K562 (cell line): Measurements from ENCODE around the gene TLCD5. TPM values are rescaled to one million over a fixed set of nuclear protein-coding genes. Genes with fewer than 3 reads are reported as not detected.

Source experiments
- E2F1 ChIP-seq: sonication (generic); formaldehyde crosslinking; IDR thresholded peaks from 2 replicates; pipeline ENCODE4 v1.8.1; 2023; ENCODE audit warnings: mild to moderate bottlenecking, missing genetic modification reagents, moderate library complexity
- GATAD2A ChIP-seq: fragments of 450-650 bp; IDR thresholded peaks from 2 replicates; pipeline ENCODE4 v1.6.1; 2017
- GATAD2B ChIP-seq: fragments of 450-650 bp; IDR thresholded peaks from 2 replicates; pipeline ENCODE4 v1.6.1; 2017; ENCODE audit warnings: mild to moderate bottlenecking, borderline replicate concordance
- MGA ChIP-seq: fragments of 450-650 bp; IDR thresholded peaks from 2 replicates; pipeline ENCODE4 v1.6.1; 2016; ENCODE audit warnings: mild to moderate bottlenecking, moderate library complexity
- PURB ChIP-seq: sonication (generic); formaldehyde crosslinking; IDR thresholded peaks from 2 replicates; pipeline ENCODE4 v1.9.0; 2021; ENCODE audit warnings: low read depth, mild to moderate bottlenecking, missing genetic modification reagents
- RFX5 ChIP-seq: IDR thresholded peaks from 2 replicates; pipeline ENCODE4 v1.6.1; 2011; ENCODE audit warnings: low read depth, mild to moderate bottlenecking, improper control_type of control experiment, low read length
- RHOXF2B ChIP-seq: fragments of 250-450 bp; sonication (Bioruptor Pico); conservative IDR thresholded peaks from 2 replicates; pipeline ENCODE4 v1.5.1; 2021
- TAF1 ChIP-seq: IDR thresholded peaks from 2 replicates; pipeline ENCODE4 v1.6.1; 2011; ENCODE audit warnings: mild to moderate bottlenecking, low read length, moderate library complexity; ENCODE audit not compliant: insufficient read depth, control insufficient read depth, severe bottlenecking; ENCODE audit errors: extremely low read depth
- ZC3H8 ChIP-seq: fragments of 450-650 bp; IDR thresholded peaks from 2 replicates; pipeline ENCODE4 v1.6.1; 2017
- ZNF282 ChIP-seq: sonication (generic); formaldehyde crosslinking; IDR thresholded peaks from 2 replicates; pipeline ENCODE4 v1.8.1; 2023; ENCODE audit warnings: missing genetic modification reagents
- polyA plus RNA-seq, 8 experiments: library from polyadenylated mRNA; depleted of rRNA in 4 of 8; stranded (reverse) in 5 of 8; unstranded in 3 of 8; fragments of >200 nt; fragmentation: Nextera tagmentation in 2 of 8; fragmentation: Illumina TruSeq in 1 of 8; extraction: Ambion mirVana in 2 of 8; extraction: Trizol in 1 of 8; gene quantifications; 2 replicates each; pipeline versions ENCODE4 v1.2.1 to v1.2.3, GENCODE V29; 2011 to 2014; ENCODE audit warnings: inconsistent platforms in 1 of 8, missing spikeins in 1 of 8
- total RNA-seq, 7 experiments: library from RNA; depleted of rRNA in 6 of 7; stranded (reverse); fragments of >200 nt in 6 of 7; fragmentation: Illumina TruSeq in 2 of 7; extraction: Trizol in 2 of 7; gene quantifications; 2 replicates each; pipeline versions ENCODE4 v1.2.1 to v1.2.3, GENCODE V29; 2011 to 2021; ENCODE audit warnings: low replicate concordance in 1 of 7
- TF ChIP-seq, protein P1 (sequence below), 2 experiments: IDR thresholded peaks; 2 replicates each; pipeline ENCODE4 v1.6.1; 2012; ENCODE audit warnings: improper control_type of control experiment in 2 of 2, low read depth in 2 of 2, low read length in 2 of 2, borderline replicate concordance in 1 of 2

TLCD5 gene
- total and polyA plus RNA-seq, 9 of the 15 experiments (the other 6 are each of a cell fraction or from before 2014, with no cell fraction given) = 0.94 to 5.1 (median 1.6) TPM

DNA sequence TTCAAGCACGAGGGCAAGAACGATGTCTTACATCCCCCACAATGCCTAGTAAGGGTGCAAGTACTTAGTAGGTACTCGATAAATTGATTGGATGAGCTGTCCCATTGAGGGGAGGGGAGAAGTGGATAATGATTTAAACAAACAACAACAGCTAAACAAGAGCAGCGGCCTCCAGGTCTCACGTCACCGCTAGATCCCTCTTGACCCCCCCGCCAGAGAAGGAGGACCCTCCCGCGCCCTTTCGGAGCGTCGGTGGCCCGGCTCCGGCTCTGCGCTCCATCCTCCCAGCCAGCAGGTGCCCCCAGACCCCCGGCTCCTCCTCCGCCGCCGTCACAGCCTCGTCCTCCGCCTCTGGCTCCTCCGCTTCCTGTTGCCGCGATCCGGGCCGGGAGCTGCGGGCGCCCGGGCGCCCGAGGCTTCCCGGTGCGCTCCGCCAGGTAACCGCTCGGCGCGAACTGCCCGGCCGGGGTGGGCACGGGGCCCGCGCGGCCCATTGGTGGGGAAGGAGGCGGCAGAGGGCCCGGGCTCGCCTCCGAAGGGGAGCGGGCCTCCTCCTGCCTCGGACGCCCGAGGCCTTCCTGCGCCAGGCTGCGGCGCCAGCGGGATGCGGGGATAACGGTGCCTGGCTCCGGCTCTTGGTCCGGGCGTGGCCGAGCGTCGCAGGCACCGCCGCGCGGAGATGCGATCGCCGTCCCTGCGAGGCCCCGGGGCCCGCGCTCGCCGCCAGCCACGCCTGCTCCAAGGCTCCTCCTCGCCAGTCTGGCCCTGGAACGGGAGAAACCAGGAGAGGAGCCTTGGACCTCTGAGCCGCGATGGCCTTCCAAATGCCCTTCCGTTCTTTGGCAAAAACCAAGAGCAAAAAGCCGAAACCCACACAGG, at the start of gene TLCD5 (continued):
- TF ChIP-seq ZNF282 (CRISPR knock-in tag) (no peak), E2F1 (CRISPR knock-in tag) (no peak), RFX5 (no peak), GATAD2A (no peak), RHOXF2B (no peak), GATAD2B (no peak), PURB (CRISPR knock-in tag) (no peak), TAF1 (peak; percentile 58), ZC3H8 (no peak), MGA (peak; percentile 27; the same call in 1 of the 2 replicates)
- TF ChIP-seq, protein P1, sequence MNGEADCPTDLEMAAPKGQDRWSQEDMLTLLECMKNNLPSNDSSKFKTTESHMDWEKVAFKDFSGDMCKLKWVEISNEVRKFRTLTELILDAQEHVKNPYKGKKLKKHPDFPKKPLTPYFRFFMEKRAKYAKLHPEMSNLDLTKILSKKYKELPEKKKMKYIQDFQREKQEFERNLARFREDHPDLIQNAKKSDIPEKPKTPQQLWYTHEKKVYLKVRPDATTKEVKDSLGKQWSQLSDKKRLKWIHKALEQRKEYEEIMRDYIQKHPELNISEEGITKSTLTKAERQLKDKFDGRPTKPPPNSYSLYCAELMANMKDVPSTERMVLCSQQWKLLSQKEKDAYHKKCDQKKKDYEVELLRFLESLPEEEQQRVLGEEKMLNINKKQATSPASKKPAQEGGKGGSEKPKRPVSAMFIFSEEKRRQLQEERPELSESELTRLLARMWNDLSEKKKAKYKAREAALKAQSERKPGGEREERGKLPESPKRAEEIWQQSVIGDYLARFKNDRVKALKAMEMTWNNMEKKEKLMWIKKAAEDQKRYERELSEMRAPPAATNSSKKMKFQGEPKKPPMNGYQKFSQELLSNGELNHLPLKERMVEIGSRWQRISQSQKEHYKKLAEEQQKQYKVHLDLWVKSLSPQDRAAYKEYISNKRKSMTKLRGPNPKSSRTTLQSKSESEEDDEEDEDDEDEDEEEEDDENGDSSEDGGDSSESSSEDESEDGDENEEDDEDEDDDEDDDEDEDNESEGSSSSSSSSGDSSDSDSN (IDR thresholded peaks at IDR 0.05; ENCODE audit: borderline replicate concordance in 1 of 2, low read depth in 2 of 2, low read length in 2 of 2) = peak; percentile 88 to 89
